SK-N-SH (cell line): Measurements from ENCODE around the gene RRAGC. TPM values are rescaled to one million over a fixed set of nuclear protein-coding genes. Genes with fewer than 3 reads are reported as not detected.

Source experiments
- CTCF ChIA-PET: fragments of 300-600, 350-600 bp; formaldehyde crosslinking; extraction: SDS; loops from one replicate; lab custom pipeline; 2021; lab: Yijun Ruan, JAX
- POLR2A ChIA-PET: fragments of 350-600 bp; sonication (Branson Sonifier 250); formaldehyde crosslinking; extraction: SDS; loops from one replicate; lab custom pipeline; 2020; ENCODE audit warnings: antibody characterized with exemption, inconsistent platforms; lab: Yijun Ruan, JAX
- DNase-seq: peaks from one replicate; pipeline ENCODE4 v3.0.0; 2012
- H2AFZ ChIP-seq: fragments of 200-600 bp; sonication (generic); 2 replicates; pipeline ENCODE4 v1.8.1; 2016; ENCODE audit warnings: antibody characterized with exemption, mild to moderate bottlenecking, low read depth
- H3F3A ChIP-seq: fragments of 200-600 bp; sonication (generic); replicated peaks from 2 replicates; pipeline ENCODE3; 2016; ENCODE audit warnings: antibody characterized with exemption, mild to moderate bottlenecking; ENCODE audit not compliant: insufficient read depth
- H3K27ac ChIP-seq, 2 experiments: fragments of 200-500 bp in 1 of 2; fragments of 200-600 bp in 1 of 2; sonication (Bioruptor generic) in 1 of 2; sonication (generic), shearing (Covaris generic) in 1 of 2; 2 replicates each; pipeline versions ENCODE4 v1.5.1 to v1.6.1; 2014 to 2016; ENCODE audit warnings: low read depth in 2 of 2, inconsistent platforms in 1 of 2, low read length in 1 of 2, mild to moderate bottlenecking in 1 of 2, mixed read lengths in 1 of 2
- H3K27me3 ChIP-seq: fragments of 200-600 bp; sonication (generic), shearing (Covaris generic); 2 replicates; pipeline ENCODE4 v1.6.1; 2016; ENCODE audit warnings: mixed run types; ENCODE audit not compliant: insufficient read depth
- H3K36me3 ChIP-seq, 2 experiments: fragments of 200-500 bp in 1 of 2; fragments of 200-600 bp in 1 of 2; sonication (Bioruptor generic) in 1 of 2; sonication (generic) in 1 of 2; replicated peaks in 1 of 2; 2 replicates each; pipeline versions ENCODE3 to v1.5.1; 2014 to 2016; ENCODE audit warnings: low read length in 1 of 2, mild to moderate bottlenecking in 1 of 2; ENCODE audit not compliant: insufficient read depth in 2 of 2, control insufficient read depth in 1 of 2
- H3K4me1 ChIP-seq, 2 experiments: fragments of 200-500 bp in 1 of 2; fragments of 200-600 bp in 1 of 2; sonication (Bioruptor generic) in 1 of 2; sonication (generic), shearing (Covaris generic) in 1 of 2; 2 replicates each; pipeline versions ENCODE4 v1.5.1 to v1.6.1; 2014 to 2016; ENCODE audit warnings: low read depth in 1 of 2, low read length in 1 of 2, mixed run types in 1 of 2; ENCODE audit not compliant: insufficient read depth in 2 of 2, control insufficient read depth in 1 of 2
- H3K4me2 ChIP-seq: fragments of 200-600 bp; sonication (generic), shearing (Covaris generic); 2 replicates; pipeline ENCODE4 v1.6.1; 2017; ENCODE audit warnings: mixed run types
- H3K4me3 ChIP-seq, 2 experiments: fragments of 200-500 bp in 1 of 2; fragments of 200-600 bp in 1 of 2; sonication (Bioruptor generic) in 1 of 2; sonication (generic), shearing (Covaris generic) in 1 of 2; 2 replicates each; pipeline versions ENCODE4 v1.5.1 to v1.8.1; 2014 to 2016; ENCODE audit warnings: low read depth in 2 of 2, inconsistent platforms in 1 of 2, low read length in 1 of 2, mild to moderate bottlenecking in 1 of 2, mixed read lengths in 1 of 2, moderate library complexity in 1 of 2
- H3K79me2 ChIP-seq: fragments of 200-600 bp; sonication (generic); 2 replicates; pipeline ENCODE4 v1.8.1; 2017; ENCODE audit warnings: mild to moderate bottlenecking; ENCODE audit not compliant: insufficient read depth
- H3K9ac ChIP-seq: fragments of 200-600 bp; sonication (generic); 2 replicates; pipeline ENCODE4 v1.6.1; 2017; ENCODE audit warnings: mixed run types
- H3K9me2 ChIP-seq: fragments of 200-600 bp; sonication (generic); 2 replicates; pipeline ENCODE4 v1.6.1; 2017; ENCODE audit warnings: mixed run types
- H3K9me3 ChIP-seq: fragments of 200-600 bp; sonication (generic); 2 replicates; pipeline ENCODE4 v1.6.1; 2017; ENCODE audit warnings: mixed run types, mild to moderate bottlenecking, moderate library complexity
- H4K20me1 ChIP-seq: fragments of 200-600 bp; sonication (generic); 2 replicates; pipeline ENCODE4 v1.6.1; 2017; ENCODE audit warnings: mild to moderate bottlenecking, mixed run types; ENCODE audit not compliant: insufficient read depth
- FOSL2 ChIP-seq: IDR thresholded peaks from 2 replicates; pipeline ENCODE4 v1.4.0; 2012; ENCODE audit warnings: low read depth, mild to moderate bottlenecking, moderate library complexity, borderline replicate concordance
- GABPA ChIP-seq: IDR thresholded peaks from 2 replicates; pipeline ENCODE4 v1.4.0; 2012; ENCODE audit warnings: low read depth, mild to moderate bottlenecking
- GATA2 ChIP-seq: sonication (generic); formaldehyde crosslinking; IDR thresholded peaks from 2 replicates; pipeline ENCODE4 v1.5.0; 2020; ENCODE audit warnings: mild to moderate bottlenecking, missing genetic modification reagents
- IRF3 ChIP-seq: fragments of 150-350 bp; IDR thresholded peaks from 2 replicates; pipeline ENCODE4 v1.6.1; 2016; ENCODE audit warnings: mild to moderate bottlenecking, low read depth, low read length
- MXI1 ChIP-seq: IDR thresholded peaks from 2 replicates; pipeline ENCODE4 v1.6.1; 2012; ENCODE audit warnings: mild to moderate bottlenecking, low read depth, low read length, improper control_type of control experiment
- NFIC ChIP-seq: IDR thresholded peaks from 2 replicates; pipeline ENCODE4 v1.4.0; 2012; ENCODE audit warnings: borderline replicate concordance
- RAD21 ChIP-seq: IDR thresholded peaks from 2 replicates; pipeline ENCODE4 v1.6.1; 2012; ENCODE audit warnings: mild to moderate bottlenecking, low read length
- RFX5 ChIP-seq: IDR thresholded peaks from 2 replicates; pipeline ENCODE4 v1.6.1; 2012; ENCODE audit warnings: mild to moderate bottlenecking, improper control_type of control experiment, low read length
- RXRA ChIP-seq: IDR thresholded peaks from 2 replicates; pipeline ENCODE4 v1.4.0; 2012; ENCODE audit warnings: low read depth, mild to moderate bottlenecking, borderline replicate concordance
- SIN3A ChIP-seq: IDR thresholded peaks from 2 replicates; pipeline ENCODE4 v1.6.1; 2012; ENCODE audit warnings: low read depth, mild to moderate bottlenecking, low read length, moderate library complexity, borderline replicate concordance
- TAF1 ChIP-seq: IDR thresholded peaks from 2 replicates; pipeline ENCODE4 v1.6.1; 2012; ENCODE audit warnings: low read depth, mild to moderate bottlenecking, low read length, moderate library complexity, borderline replicate concordance
- TEAD4 ChIP-seq: IDR thresholded peaks from 2 replicates; pipeline ENCODE4 v1.4.0; 2012; ENCODE audit warnings: mild to moderate bottlenecking, borderline replicate concordance; ENCODE audit not compliant: insufficient read depth
- USF1 ChIP-seq: IDR thresholded peaks from 2 replicates; pipeline ENCODE4 v1.4.0; 2012; ENCODE audit warnings: low read depth, borderline replicate concordance
- polyA plus RNA-seq, 3 experiments: library from polyadenylated mRNA; depleted of rRNA; stranded (reverse); fragments of >200 nt; gene quantifications; 2 replicates each; pipeline ENCODE4 v1.2.3, GENCODE V29; 2012
- TF ChIP-seq, protein P1 (sequence below): fragments of 150-350 bp; IDR thresholded peaks from 2 replicates; pipeline ENCODE4 v1.6.1; 2017; ENCODE audit warnings: antibody characterized with exemption, low read length, low read depth, borderline replicate concordance
- TF ChIP-seq, protein P2 (sequence below): fragments of 200-600 bp; sonication (generic); IDR thresholded peaks from 2 replicates; pipeline ENCODE4 v1.6.1; 2017; ENCODE audit warnings: antibody characterized with exemption, mild to moderate bottlenecking, moderate library complexity
- TF ChIP-seq, protein P3 (sequence below): IDR thresholded peaks from 2 replicates; pipeline ENCODE4 v1.4.0; 2012; ENCODE audit warnings: low read depth, borderline replicate concordance
- TF ChIP-seq, protein P4 (sequence below): IDR thresholded peaks from 2 replicates; pipeline ENCODE4; 2012

Gene RRAGC
- polyA plus RNA-seq, 1 of the 3 experiments (the other 2 are of a cell fraction), result 9.6 TPM

GRCh38 chr1:38826886-38827285 is 32.7 kb downstream of the RRAGC start:
- no peak overlapping the region for H3K4me3 ChIP-seq
- TF ChIP-seq, protein P1, sequence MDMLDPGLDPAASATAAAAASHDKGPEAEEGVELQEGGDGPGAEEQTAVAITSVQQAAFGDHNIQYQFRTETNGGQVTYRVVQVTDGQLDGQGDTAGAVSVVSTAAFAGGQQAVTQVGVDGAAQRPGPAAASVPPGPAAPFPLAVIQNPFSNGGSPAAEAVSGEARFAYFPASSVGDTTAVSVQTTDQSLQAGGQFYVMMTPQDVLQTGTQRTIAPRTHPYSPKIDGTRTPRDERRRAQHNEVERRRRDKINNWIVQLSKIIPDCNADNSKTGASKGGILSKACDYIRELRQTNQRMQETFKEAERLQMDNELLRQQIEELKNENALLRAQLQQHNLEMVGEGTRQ, result no peak
- no peak for TF ChIP-seq TEAD4
- TF ChIP-seq GATA2 (CRISPR knock-in tag), result no peak
- TF ChIP-seq USF1, result no peak
- TF ChIP-seq, protein P2, sequence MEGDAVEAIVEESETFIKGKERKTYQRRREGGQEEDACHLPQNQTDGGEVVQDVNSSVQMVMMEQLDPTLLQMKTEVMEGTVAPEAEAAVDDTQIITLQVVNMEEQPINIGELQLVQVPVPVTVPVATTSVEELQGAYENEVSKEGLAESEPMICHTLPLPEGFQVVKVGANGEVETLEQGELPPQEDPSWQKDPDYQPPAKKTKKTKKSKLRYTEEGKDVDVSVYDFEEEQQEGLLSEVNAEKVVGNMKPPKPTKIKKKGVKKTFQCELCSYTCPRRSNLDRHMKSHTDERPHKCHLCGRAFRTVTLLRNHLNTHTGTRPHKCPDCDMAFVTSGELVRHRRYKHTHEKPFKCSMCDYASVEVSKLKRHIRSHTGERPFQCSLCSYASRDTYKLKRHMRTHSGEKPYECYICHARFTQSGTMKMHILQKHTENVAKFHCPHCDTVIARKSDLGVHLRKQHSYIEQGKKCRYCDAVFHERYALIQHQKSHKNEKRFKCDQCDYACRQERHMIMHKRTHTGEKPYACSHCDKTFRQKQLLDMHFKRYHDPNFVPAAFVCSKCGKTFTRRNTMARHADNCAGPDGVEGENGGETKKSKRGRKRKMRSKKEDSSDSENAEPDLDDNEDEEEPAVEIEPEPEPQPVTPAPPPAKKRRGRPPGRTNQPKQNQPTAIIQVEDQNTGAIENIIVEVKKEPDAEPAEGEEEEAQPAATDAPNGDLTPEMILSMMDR, result no peak
- no peak for TF ChIP-seq TAF1
- no peak for TF ChIP-seq RXRA
- no peak for TF ChIP-seq FOSL2
- TF ChIP-seq, protein P3, sequence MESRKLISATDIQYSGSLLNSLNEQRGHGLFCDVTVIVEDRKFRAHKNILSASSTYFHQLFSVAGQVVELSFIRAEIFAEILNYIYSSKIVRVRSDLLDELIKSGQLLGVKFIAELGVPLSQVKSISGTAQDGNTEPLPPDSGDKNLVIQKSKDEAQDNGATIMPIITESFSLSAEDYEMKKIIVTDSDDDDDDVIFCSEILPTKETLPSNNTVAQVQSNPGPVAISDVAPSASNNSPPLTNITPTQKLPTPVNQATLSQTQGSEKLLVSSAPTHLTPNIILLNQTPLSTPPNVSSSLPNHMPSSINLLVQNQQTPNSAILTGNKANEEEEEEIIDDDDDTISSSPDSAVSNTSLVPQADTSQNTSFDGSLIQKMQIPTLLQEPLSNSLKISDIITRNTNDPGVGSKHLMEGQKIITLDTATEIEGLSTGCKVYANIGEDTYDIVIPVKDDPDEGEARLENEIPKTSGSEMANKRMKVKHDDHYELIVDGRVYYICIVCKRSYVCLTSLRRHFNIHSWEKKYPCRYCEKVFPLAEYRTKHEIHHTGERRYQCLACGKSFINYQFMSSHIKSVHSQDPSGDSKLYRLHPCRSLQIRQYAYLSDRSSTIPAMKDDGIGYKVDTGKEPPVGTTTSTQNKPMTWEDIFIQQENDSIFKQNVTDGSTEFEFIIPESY, result no peak
- TF ChIP-seq, protein P4, sequence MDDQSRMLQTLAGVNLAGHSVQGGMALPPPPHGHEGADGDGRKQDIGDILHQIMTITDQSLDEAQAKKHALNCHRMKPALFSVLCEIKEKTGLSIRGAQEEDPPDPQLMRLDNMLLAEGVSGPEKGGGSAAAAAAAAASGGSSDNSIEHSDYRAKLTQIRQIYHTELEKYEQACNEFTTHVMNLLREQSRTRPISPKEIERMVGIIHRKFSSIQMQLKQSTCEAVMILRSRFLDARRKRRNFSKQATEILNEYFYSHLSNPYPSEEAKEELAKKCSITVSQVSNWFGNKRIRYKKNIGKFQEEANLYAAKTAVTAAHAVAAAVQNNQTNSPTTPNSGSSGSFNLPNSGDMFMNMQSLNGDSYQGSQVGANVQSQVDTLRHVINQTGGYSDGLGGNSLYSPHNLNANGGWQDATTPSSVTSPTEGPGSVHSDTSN, result no peak
- TF ChIP-seq SIN3A, result no peak
- no peak for TF ChIP-seq NFIC
- no peak for TF ChIP-seq RAD21
- no peak for TF ChIP-seq IRF3
- no peak for TF ChIP-seq RFX5
- no peak for TF ChIP-seq MXI1
- TF ChIP-seq GABPA, result no peak
- no peaks in the 10 kb centered on the region for H3K4me1 ChIP-seq
- no peak overlapping the region for H2AFZ ChIP-seq
- H3K27me3 ChIP-seq, result peaks cover 69% of the 10 kb centered on the region; the same call in 1 of the 2 replicates
- no peak overlapping the region for H3K27ac ChIP-seq
- H3K79me2 ChIP-seq, result no peaks in the 10 kb centered on the region
- no peaks in the 10 kb centered on the region for H3K36me3 ChIP-seq
- H3K9me3 ChIP-seq, result no peaks in the 10 kb centered on the region
- H3K4me2 ChIP-seq, result no peak overlapping the region
- no peak for DNase-seq
- H3K9ac ChIP-seq, result no peak overlapping the region
- ChIA-PET CTCF (interaction anchor here (1.1 to 7.2 kb wide), 4 partner anchors 6 to 10 kb away, joined by 3 to 58 read pairs (median 6); no protein-coding TSS in a partner anchor), POLR2A (no interaction called here)
- H4K20me1 ChIP-seq, result no peaks in the 10 kb centered on the region
- no peaks in the 10 kb centered on the region for H3F3A ChIP-seq
- no peaks in the 10 kb centered on the region for H3K9me2 ChIP-seq
